Activated CD4-positive, alpha-beta T cell treated with anti-CD3 and anti-CD28 coated beads for 48 hours (primary cell): Measurements from ENCODE around the gene ADAT1.

Experiments used
- DNase-seq: peaks from one replicate; pipeline ENCODE4 v3.0.0-alpha.2; 2020

Gene ADAT1

GRCh38 chr16:75572864-75573542 is 50.1 kb downstream of the ADAT1 start:
- no peak for DNase-seq

DNA sequence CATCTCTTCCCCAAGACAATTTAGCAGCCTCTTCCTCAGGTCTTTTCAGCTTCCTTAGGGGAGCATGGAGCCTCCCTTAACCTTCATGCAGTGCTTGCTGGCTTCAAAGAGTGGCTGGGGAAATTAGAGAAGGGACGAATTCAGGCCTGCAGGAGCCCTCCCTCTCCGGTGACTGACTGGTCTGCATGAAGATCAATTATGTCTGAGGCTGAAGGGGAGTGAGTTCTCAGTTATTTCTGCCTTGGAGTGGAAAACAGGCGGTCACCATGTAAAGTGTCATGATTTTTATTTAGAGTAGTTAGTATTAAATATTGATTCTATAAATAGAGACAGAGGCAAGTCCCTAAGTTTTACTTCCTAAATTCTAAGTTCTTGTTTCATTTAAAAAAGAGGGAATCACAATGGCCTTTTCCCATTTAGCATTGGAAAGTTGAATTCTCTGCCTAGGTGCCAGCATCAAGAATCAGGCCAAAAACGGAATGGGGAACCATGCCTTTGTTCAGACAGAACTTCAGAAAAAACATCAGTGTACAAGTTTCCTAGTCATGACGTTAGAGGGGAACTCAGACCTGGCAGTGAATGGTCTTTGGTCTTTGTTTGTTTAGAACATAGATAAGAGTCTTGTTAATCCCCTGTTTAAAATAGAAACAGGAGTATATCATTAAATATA is 52.5 kb downstream of the ADAT1 start:
- DNase-seq: no peak

- no peak for DNase-seq
Observed at GRCh38 chr16:75567911-75568310, 55.2 kb downstream of the ADAT1 start.

DNA sequence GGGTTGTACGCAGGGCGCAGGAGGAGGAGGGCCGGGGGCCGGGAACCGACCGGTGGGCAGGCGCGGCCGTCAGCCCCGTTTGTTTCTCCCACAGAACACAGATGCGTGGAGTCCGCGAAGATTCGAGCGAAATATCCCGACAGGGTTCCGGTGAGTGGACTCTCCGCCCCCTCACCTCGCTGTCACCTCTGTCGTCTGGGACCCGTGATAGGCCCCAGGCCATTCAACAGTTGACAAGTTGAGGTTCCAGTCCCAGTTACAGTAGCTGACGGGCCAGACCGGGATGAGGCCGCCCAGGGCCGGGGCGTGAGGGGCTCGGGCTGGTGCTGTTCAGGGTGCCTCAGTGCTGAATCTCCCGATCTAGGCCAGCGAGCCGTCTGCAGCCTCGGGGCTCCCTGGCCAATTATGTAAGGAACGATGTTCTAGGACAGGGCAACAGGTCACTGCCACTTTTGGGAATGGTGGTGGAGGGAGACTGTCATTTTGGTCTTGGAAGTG is 56.3 kb downstream of the ADAT1 start:
- peak; percentile 27 for DNase-seq

- DNase-seq: peak; percentile 92
Observed at GRCh38 chr16:75566040-75566757, 56.9 kb downstream of the ADAT1 start, which contains the start of gene GABARAPL2. TSS of gene GABARAPL2 (plus strand) at chr16:75566379. CDS start at chr16:75566487, 108 bp downstream.

DNA sequence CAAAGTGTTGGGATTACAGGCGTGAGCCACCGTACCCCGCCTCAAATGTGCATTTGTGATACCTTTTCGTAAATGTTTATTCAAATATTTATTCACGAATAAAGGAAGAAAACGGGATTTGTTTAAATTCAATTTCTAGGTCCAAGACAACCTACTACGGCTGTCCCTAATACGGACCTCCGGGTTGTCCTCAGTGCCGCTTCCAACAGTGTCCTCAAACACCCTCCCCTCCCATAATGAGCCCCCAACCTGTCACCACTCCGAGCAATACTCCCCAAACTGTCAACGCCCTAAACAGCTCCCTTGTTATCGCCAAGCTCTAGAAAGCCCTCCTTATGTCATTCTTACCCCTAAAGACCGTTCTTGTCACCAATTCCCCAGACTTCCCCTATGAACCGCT is 57.4 kb downstream of the ADAT1 start:
- no peak for DNase-seq

DNA sequence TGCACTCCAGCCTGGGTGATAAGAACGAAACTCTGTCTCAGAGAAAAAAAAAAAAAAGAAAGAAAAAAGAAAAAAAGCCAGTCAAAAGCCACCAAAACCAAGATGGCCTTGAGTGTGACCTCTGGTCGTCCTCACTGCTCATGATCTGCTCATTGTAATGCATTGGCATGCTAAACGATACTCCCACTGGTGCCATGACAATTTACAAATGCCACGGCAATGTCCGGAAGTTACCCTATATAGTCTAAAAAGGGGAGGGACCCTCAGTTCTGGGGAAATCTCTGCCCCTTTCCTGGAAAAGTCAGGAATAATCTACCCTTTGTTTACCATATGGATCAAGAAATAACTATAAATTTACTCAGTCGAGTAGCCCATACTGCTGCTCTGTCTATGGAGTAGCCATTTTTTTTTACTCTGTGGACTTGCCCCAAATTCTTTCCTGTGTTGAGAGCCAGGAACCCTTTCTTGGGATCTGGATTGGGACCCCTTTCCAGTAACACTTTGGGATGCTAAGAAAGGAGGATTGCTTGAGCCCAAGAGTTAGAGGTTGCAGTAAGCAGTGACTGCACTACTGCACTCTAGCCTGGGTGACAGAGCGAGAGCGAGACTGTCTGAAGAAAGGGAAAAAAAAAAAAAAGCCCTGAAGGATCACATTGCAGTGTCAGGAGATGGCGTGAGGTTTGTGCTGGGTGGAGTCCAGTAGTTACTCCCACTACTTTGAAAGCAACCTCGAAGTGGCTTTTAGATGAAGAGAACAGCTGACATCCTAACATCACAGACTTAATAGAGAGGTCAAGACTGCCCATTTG is 63.3 kb downstream of the ADAT1 start:
- no peak for DNase-seq

DNA sequence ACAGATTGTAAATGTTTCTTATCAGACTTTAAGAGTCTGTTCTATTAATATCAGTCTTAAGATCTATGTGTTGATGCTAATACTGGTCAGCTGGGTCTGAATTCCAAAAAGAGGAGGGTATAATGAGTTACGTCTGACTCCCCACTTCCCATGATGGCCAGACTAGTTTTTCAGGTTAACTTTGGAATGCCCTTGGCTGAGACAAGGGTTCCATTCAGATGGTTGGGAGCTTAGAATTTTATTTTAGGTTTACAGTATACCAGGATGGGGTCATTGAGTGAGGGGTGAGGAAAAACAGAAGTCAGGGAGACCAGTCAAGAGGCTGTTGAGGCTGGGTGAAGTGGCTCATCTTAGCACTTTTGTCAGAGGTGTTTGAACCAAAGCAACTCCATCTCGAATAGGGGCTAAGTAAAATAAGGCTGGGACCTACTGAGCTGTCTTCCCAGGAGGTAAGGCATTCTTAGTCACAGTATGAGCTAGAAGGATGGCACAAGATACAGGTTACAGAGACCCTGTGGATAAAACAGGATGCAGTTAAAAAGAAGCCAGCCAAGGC is 64.2 kb downstream of the ADAT1 start:
- DNase-seq: no peak

DNA sequence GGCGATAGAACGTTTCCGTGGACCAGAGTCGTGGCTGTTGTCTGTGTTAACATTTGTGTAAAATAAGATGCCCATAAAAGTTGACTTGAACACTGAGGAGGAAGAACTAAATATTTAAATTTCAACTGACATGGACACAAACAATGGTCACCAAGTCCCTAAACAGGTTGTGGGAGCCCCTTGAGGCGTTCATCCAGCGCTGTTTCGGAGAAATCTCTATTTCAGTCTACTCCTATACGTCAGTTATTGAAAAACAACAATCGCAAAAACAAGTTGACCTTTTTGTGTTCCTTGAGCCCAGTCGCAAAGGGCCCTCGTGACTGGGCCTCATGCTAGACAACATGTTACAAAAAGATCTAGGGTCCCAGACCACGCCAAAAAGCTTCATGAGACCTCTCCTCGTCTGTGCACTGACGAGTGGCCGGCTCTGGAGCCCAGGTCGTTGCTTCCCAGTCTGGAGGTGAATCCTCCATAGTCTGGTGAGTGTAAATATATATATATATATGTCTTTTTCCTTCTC is 66.6 kb downstream of the ADAT1 start:
- DNase-seq: no peak

GRCh38 chr16:75555707-75556430 is 67.2 kb downstream of the ADAT1 start, which contains the start of gene TMEM231:
TSS of gene TMEM231 (minus strand) at chr16:75556252. CDS start at chr16:75556209, 43 bp downstream.
- peak; percentile 98 for DNase-seq

GRCh38 chr16:75555213-75555706 is 67.8 kb downstream of the ADAT1 start:
- peak; percentile 20 for DNase-seq

DNA sequence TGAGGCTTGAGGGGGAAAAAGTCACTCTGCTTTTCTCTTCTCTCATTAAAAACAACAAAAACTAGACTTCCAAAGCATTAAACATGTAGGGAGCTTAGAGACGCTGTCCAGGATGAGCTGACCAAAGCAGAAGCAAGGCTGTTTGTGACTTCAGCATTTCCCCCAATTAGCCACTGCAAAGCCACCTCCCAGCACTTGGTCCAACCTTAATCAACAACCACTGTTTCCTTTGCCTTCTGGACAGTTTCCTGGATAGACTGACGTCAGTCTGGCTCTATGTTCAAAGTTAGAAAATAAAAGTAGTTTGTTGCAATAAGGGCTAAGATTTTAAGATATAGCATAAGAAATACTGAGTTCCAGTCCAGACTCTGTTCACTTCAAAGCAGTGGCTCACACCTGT is 70.1 kb downstream of the ADAT1 start:
- no peak for DNase-seq

DNA sequence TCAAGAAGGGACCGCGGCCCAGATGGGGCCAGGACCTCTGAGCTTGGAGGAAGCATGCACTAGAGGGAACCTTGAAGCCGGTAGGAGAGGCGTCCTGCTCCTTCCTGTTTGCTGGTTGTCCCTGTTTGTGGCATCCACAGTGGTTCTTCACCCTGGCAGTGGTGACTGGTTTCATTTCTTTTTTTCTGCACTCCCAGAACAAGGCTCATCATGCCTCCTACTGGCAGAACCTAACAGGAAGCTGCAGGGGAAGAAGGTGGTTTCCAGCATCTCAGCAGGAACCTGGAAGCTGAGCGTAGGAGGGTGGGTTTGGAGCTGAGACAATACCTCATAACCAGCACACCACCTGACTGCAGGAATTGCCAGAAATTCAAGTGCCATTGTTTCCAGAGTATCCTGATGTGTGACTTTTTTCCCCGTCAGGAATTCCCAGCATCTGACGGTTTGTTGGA is 72.8 kb downstream of the ADAT1 start:
- DNase-seq: peak; percentile 46
